CD4-positive, CD25-positive, alpha-beta regulatory T cell (primary cell): Measurements from ENCODE around the gene UNC80. TPM values are rescaled to one million over a fixed set of nuclear protein-coding genes. Genes with fewer than 3 reads are reported as not detected.

Source experiments
- ATAC-seq, 2 donors: fragments of 150-1000 bp; cut with Tn5 transposase; one replicate each; pipeline ENCODE4 v1.10.0; 2021; ENCODE audit warnings: low read depth in 2 of 2, moderate number of reproducible peaks in 2 of 2, moderate library complexity in 1 of 2
- DNase-seq, 3 donors: peaks; one replicate each; pipeline versions ENCODE4 v3.0.0 to v3.0.0-alpha.2; 2012 to 2022; ENCODE audit warnings: mixed read lengths in 1 of 3
- H3K27ac ChIP-seq: one replicate; pipeline ENCODE4 v1.7.0; 2013; ENCODE audit warnings: mild to moderate bottlenecking, low read length; ENCODE audit not compliant: insufficient read depth, poor library complexity, severe bottlenecking
- H3K27me3 ChIP-seq: one replicate; pipeline ENCODE4 v1.7.0; 2013; ENCODE audit warnings: low read length; ENCODE audit not compliant: control insufficient read depth, insufficient read depth
- H3K36me3 ChIP-seq: one replicate; pipeline ENCODE4 v1.7.0; 2013; ENCODE audit warnings: mild to moderate bottlenecking, low read length, moderate library complexity; ENCODE audit not compliant: control insufficient read depth, insufficient read depth
- H3K4me1 ChIP-seq: 2 replicates; pipeline ENCODE4 v1.7.0; 2013; ENCODE audit warnings: mild to moderate bottlenecking, low read length; ENCODE audit not compliant: insufficient read depth, control insufficient read depth, poor library complexity, severe bottlenecking
- H3K4me3 ChIP-seq: one replicate; pipeline ENCODE4 v1.7.0; 2013; ENCODE audit warnings: low read depth, mild to moderate bottlenecking, low read length, moderate library complexity
- H3K9me3 ChIP-seq, 2 experiments: 1 replicate in 1 of 2; 2 replicates in 1 of 2; pipeline ENCODE4 v1.7.0; 2013; ENCODE audit warnings: low read length in 2 of 2, mild to moderate bottlenecking in 1 of 2, moderate library complexity in 1 of 2; ENCODE audit not compliant: control insufficient read depth in 2 of 2
- H3K27ac Mint-ChIP-seq, 3 donors: one replicate each; pipeline ENCODE4 v1.8.0; 2020 to 2022; ENCODE audit warnings: mild to moderate bottlenecking in 3 of 3, mixed read lengths in 3 of 3, moderate library complexity in 2 of 3
- H3K27me3 Mint-ChIP-seq: one replicate; pipeline ENCODE4 v1.8.0; 2022; ENCODE audit warnings: mild to moderate bottlenecking, mixed read lengths
- H3K36me3 Mint-ChIP-seq: one replicate; pipeline ENCODE4 v1.8.0; 2020; ENCODE audit warnings: mixed read lengths
- H3K4me1 Mint-ChIP-seq, 4 donors: one replicate each; pipeline ENCODE4 v1.8.0; 2020 to 2022; ENCODE audit warnings: mixed read lengths in 4 of 4, mild to moderate bottlenecking in 1 of 4
- H3K4me3 Mint-ChIP-seq, 4 donors: one replicate each; pipeline ENCODE4 v1.8.0; 2020 to 2022; ENCODE audit warnings: mild to moderate bottlenecking in 4 of 4, mixed read lengths in 4 of 4, moderate library complexity in 3 of 4
- H3K9me3 Mint-ChIP-seq, 7 donors: one replicate each; pipeline ENCODE4 v1.8.0; 2020 to 2022; ENCODE audit warnings: mixed read lengths in 7 of 7, mild to moderate bottlenecking in 3 of 7, moderate library complexity in 2 of 7
- polyA plus RNA-seq, 4 donors: library from polyadenylated mRNA; unstranded; fragments of 300-500 nt; fragmentation: Illumina TruSeq; gene quantifications; one replicate each; pipeline ENCODE4 v1.2.3, GENCODE V29; 2021
- total RNA-seq: library from RNA; stranded (reverse); gene quantifications from one replicate; pipeline ENCODE4 v1.2.3, GENCODE V29; 2022

UNC80 gene
- total and polyA plus RNA-seq, 5 donors from 2014 or later = not detected

DNA sequence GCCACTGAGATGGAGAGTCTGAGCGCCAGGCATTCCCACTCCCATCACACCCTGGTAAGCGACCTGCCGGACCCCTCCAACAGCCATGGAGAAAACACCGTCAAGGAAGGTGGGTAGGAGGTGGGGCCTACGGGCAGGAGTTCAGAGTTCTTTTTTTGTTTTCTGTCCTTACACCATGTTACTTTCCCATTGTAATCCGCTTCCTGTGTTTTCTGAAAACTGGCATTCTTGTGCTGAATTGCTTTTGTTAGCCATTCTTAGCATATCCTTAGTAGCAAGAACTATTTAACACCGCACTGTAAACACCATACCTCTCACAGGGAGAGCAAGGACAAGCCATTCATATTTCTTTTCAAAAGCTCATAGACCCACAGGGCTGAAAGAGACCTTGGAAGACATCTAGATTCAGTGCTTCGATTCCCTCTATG is 46.2 kb downstream of the UNC80 start:
- Mint-ChIP-seq H3K27me3 (no peaks in the 10 kb centered on the region), H3K4me3 (no peak overlapping the region), H3K9me3 (peaks cover 0 to 3% (median 1%) of the 10 kb centered on the region in 7 donors), H3K4me1 (no peaks in the 10 kb centered on the region), H3K27ac (no peak overlapping the region), H3K36me3 (no peaks in the 10 kb centered on the region)
- Histone ChIP-seq H3K36me3 (no peaks in the 10 kb centered on the region), H3K4me1 (no peaks in the 10 kb centered on the region), H3K4me3 (no peak overlapping the region), H3K27ac (no peak overlapping the region), H3K9me3 (no peaks in the 10 kb centered on the region), H3K27me3 (no peaks in the 10 kb centered on the region)
- no peak for ATAC-seq
- no peak for DNase-seq

DNA sequence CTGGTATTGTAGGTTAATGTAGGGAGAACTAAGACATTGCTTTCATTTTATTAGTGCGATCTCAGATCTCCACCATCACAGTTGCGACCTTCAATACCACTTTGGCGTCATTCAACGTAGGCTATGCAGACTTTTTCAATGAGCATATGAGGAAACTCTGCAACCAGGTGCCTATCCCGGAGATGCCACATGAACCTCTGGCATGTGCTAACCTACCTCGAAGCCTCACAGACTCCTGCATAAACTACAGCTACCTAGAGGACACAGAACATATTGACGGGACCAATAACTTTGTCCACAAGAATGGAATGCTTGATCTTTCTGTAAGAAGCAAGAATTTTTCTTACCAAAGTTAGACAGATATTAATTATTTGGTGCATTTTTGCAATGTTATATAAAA is 47.3 kb downstream of the UNC80 start:
- Histone ChIP-seq H3K27ac (no peak overlapping the region), H3K4me1 (no peaks in the 10 kb centered on the region), H3K4me3 (no peak overlapping the region), H3K27me3 (no peaks in the 10 kb centered on the region), H3K9me3 (no peaks in the 10 kb centered on the region), H3K36me3 (no peaks in the 10 kb centered on the region)
- Mint-ChIP-seq H3K9me3 (peaks cover 0 to 3% (median 1%) of the 10 kb centered on the region in 7 donors), H3K36me3 (no peaks in the 10 kb centered on the region), H3K27me3 (no peaks in the 10 kb centered on the region), H3K4me1 (no peaks in the 10 kb centered on the region), H3K27ac (no peak overlapping the region), H3K4me3 (no peak overlapping the region)
- no peak for ATAC-seq
- DNase-seq = no peak

DNA sequence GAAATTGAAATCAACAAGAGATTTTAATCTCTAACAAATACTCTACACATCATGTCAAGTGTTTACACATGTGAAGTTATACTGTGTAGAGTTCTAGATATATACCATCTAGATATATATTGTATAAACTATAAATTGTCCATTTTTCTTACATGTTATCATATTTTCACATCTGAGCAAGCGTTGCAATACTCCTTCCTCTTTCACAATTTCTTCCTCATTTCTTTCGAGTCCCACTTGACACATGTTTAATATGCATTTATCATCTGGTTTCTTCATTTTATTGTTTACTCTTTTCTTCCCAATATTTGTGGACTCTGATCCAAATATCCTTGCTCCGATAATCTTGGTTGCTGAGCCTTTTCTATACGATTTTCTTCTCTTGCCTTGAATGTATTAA is 50.2 kb downstream of the UNC80 start:
- no peaks in the 10 kb centered on the region for H3K4me1 ChIP-seq
- no peak overlapping the region for H3K4me3 ChIP-seq
- Mint-ChIP-seq H3K9me3 (peaks cover 0 to 3% (median 1%) of the 10 kb centered on the region in 7 donors), H3K27ac (no peak overlapping the region), H3K27me3 (no peaks in the 10 kb centered on the region), H3K4me3 (no peak overlapping the region), H3K36me3 (no peaks in the 10 kb centered on the region), H3K4me1 (no peaks in the 10 kb centered on the region)
- H3K36me3 ChIP-seq = no peaks in the 10 kb centered on the region
- H3K27ac ChIP-seq = no peak overlapping the region
- no peaks in the 10 kb centered on the region for H3K9me3 ChIP-seq
- no peaks in the 10 kb centered on the region for H3K27me3 ChIP-seq
- DNase-seq (no peak), ATAC-seq (no peak)

DNA sequence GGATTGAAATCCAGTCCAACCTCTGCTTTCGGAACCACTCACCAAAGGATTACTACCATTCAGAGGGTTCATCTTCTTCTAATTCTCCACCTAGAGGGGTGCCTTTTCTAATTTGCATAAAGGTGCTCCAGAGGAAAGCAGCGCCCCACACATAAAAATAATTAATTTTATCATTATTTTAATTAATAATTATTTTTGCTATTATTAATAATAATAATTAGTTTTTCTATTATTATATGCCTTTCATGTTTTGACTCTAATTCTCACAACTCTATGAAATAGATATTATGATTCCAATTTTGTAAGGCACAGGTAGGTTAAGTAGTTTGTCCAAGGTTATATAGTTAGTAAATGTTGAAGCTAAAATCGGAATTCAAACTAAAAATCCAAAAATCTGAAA is 51.9 kb downstream of the UNC80 start:
- ATAC-seq = no peak
- no peak overlapping the region for H3K4me3 Mint-ChIP-seq
- Histone ChIP-seq H3K27me3 (no peaks in the 10 kb centered on the region), H3K9me3 (no peaks in the 10 kb centered on the region), H3K36me3 (no peaks in the 10 kb centered on the region), H3K27ac (no peak overlapping the region), H3K4me1 (no peaks in the 10 kb centered on the region), H3K4me3 (no peak overlapping the region)
- H3K9me3 Mint-ChIP-seq = peaks cover 0 to 3% (median 1%) of the 10 kb centered on the region in 7 donors
- no peak for DNase-seq
- H3K36me3 Mint-ChIP-seq = no peaks in the 10 kb centered on the region
- no peak overlapping the region for H3K27ac Mint-ChIP-seq
- H3K27me3 Mint-ChIP-seq = no peaks in the 10 kb centered on the region
- H3K4me1 Mint-ChIP-seq = no peaks in the 10 kb centered on the region

DNA sequence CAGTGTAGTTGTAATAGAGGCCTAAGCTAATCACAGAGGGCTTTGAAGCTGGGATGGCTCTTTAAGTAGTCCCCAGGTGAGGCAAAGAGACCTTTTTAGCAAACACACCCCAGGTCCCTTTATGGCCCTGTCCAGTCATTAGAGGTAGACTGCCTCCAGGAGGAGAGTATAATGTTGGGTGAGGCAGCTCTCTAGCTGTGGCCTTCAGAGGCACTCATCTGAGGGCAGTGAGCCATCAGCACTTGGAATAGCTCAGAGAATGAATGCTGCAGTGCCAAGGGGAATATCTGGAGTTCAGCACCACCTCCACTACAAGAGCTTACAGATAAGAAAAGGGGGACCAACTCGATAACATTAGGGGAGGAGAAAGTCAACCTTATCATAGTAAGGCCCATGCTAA is 52.8 kb downstream of the UNC80 start:
- H3K4me3 ChIP-seq = no peak overlapping the region
- no peaks in the 10 kb centered on the region for H3K4me1 ChIP-seq
- H3K27ac Mint-ChIP-seq = no peak overlapping the region
- no peaks in the 10 kb centered on the region for H3K36me3 Mint-ChIP-seq
- no peaks in the 10 kb centered on the region for H3K27me3 ChIP-seq
- no peaks in the 10 kb centered on the region for H3K27me3 Mint-ChIP-seq
- no peaks in the 10 kb centered on the region for H3K36me3 ChIP-seq
- DNase-seq = no peak
- peaks cover 0 to 3% (median 1%) of the 10 kb centered on the region in 7 donors for H3K9me3 Mint-ChIP-seq
- no peak overlapping the region for H3K4me3 Mint-ChIP-seq
- no peaks in the 10 kb centered on the region for H3K4me1 Mint-ChIP-seq
- H3K27ac ChIP-seq = no peak overlapping the region
- no peak for ATAC-seq
- H3K9me3 ChIP-seq = no peaks in the 10 kb centered on the region

DNA sequence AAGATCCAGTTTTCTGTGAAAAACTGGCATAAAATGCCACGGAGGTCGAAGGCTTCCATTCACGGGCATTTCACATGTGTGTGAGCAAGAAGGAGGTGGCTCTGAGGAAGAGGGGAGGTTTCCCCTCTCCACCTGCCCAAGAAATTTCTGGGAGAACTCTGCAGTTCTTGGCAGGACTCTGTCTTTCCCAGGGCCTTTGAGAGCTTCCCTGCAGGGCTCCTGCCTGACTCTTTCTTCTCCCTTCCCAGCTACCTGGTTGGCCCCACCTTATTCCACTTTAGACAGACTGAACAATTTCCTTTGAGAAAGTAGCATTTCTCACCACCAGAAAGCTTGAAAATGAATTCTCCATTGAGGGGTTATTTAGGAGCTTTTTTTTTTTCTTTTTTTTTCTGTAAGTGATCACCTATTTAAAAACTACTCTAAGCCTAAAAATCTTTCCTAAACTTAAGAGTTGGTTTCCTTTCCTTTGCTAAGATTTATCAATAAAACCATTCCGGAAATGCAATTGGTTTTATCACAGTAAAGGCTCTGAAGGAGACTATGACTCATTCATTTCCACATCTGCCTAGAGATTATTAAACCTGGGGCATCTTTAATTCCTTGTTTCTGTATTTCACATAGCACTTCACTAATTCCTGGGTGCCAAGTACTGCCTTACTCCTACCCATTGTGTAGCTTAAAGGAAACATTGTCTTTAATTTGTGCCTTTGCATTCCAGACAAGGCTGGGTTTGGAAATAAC is 59.3 kb downstream of the UNC80 start:
- H3K4me1 ChIP-seq = no peaks in the 10 kb centered on the region
- ATAC-seq = no peak
- no peaks in the 10 kb centered on the region for H3K9me3 ChIP-seq
- H3K4me3 ChIP-seq = no peak overlapping the region
- Mint-ChIP-seq H3K27me3 (no peaks in the 10 kb centered on the region), H3K36me3 (no peaks in the 10 kb centered on the region), H3K9me3 (peaks cover 0 to 4% (median 0%) of the 10 kb centered on the region in 7 donors), H3K4me1 (no peaks in the 10 kb centered on the region), H3K4me3 (no peak overlapping the region), H3K27ac (no peak overlapping the region)
- DNase-seq = no peak
- H3K27me3 ChIP-seq = no peaks in the 10 kb centered on the region
- H3K27ac ChIP-seq = no peak overlapping the region
- no peaks in the 10 kb centered on the region for H3K36me3 ChIP-seq

DNA sequence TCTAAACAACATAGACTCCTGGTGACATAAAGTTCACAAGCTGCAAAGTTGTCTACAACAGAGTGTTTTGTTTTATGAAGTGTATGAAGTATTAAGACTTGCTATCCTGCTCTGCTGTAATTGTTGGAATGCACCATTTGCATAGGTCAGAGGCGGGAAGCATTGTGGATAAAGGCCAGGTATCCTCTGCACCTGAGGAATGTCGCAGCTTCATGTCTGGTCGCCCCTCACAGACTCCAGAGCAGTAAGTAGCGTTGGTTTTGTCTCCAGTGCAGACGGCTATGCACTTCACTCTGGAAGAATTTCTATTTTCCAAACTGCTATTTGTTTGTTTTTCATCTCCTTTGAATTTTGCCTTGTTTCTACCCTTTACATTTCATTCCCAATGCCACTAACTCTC is 63.1 kb downstream of the UNC80 start:
- no peaks in the 10 kb centered on the region for H3K36me3 ChIP-seq
- Mint-ChIP-seq H3K9me3 (peaks cover 0 to 4% (median 0%) of the 10 kb centered on the region in 7 donors), H3K27me3 (no peaks in the 10 kb centered on the region), H3K4me3 (no peak overlapping the region), H3K4me1 (no peaks in the 10 kb centered on the region), H3K27ac (no peak overlapping the region), H3K36me3 (no peaks in the 10 kb centered on the region)
- no peak for DNase-seq
- no peak overlapping the region for H3K27ac ChIP-seq
- H3K9me3 ChIP-seq = no peaks in the 10 kb centered on the region
- ATAC-seq = no peak
- H3K4me1 ChIP-seq = no peaks in the 10 kb centered on the region
- H3K4me3 ChIP-seq = no peak overlapping the region
- H3K27me3 ChIP-seq = no peaks in the 10 kb centered on the region

DNA sequence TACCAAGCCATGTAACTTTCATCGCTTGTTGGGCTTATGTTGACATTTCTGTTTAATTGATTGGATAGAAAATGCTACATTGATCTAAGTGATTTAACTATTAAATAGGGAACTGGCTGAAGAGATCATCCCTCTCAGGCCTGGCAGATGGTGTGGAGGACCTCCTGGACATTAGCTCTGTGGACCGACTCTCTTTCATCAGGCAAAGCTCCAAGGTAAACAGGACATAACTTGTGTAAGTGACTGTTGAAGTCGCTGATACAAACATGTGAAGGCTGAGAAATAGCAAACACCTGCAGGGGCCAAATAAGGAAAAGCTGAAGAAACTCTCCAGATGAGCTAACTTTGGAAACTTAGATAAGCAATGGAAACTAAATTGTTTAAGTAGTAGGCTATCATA is 68.8 kb downstream of the UNC80 start:
- H3K4me3 ChIP-seq = no peak overlapping the region
- no peak overlapping the region for H3K27ac Mint-ChIP-seq
- peaks cover 0 to 3% (median 0%) of the 10 kb centered on the region in 7 donors for H3K9me3 Mint-ChIP-seq
- no peak overlapping the region for H3K27ac ChIP-seq
- no peaks in the 10 kb centered on the region for H3K9me3 ChIP-seq
- H3K36me3 ChIP-seq = no peaks in the 10 kb centered on the region
- no peaks in the 10 kb centered on the region for H3K27me3 Mint-ChIP-seq
- ATAC-seq (no peak), DNase-seq (no peak)
- no peaks in the 10 kb centered on the region for H3K4me1 ChIP-seq
- no peak overlapping the region for H3K4me3 Mint-ChIP-seq
- H3K4me1 Mint-ChIP-seq = no peaks in the 10 kb centered on the region
- no peaks in the 10 kb centered on the region for H3K27me3 ChIP-seq
- H3K36me3 Mint-ChIP-seq = no peaks in the 10 kb centered on the region
